HEK293 (cell line): ENCODE results near the gene SLC7A1.
A peak's percentile ranks its signal among the peaks of the same experiment; 100 is the strongest.

Experiments
- CTCF ChIA-PET: fragments of 350-600 bp; formaldehyde crosslinking; extraction: SDS; loops from one replicate; lab custom pipeline; 2021; ENCODE audit warnings: antibody characterized with exemption; lab: Yijun Ruan, JAX
- POLR2A ChIA-PET: fragments of 300-600 bp; formaldehyde crosslinking; extraction: SDS; loops from one replicate; lab custom pipeline; 2020; ENCODE audit warnings: antibody characterized with exemption, inconsistent platforms; lab: Yijun Ruan, JAX
- H3K27ac ChIP-seq: fragments of 200-500 bp; sonication (Bioruptor generic); 2 replicates; pipeline ENCODE4 v1.5.1; 2014; ENCODE audit warnings: low read depth, low read length, control low read depth, inconsistent platforms; ENCODE audit errors: extremely low read depth
- H3K36me3 ChIP-seq, 2 experiments: fragments of 200-500 bp in 1 of 2; sonication (Bioruptor generic) in 1 of 2; 1 replicate in 1 of 2; 2 replicates in 1 of 2; pipeline ENCODE4 v1.5.1; 2014 to 2017; ENCODE audit warnings: inconsistent platforms in 2 of 2, low read length in 2 of 2; ENCODE audit not compliant: control insufficient read depth in 2 of 2, insufficient read depth in 1 of 2
- H3K4me1 ChIP-seq: fragments of 200-500 bp; sonication (Bioruptor generic); 2 replicates; pipeline ENCODE4 v1.5.1; 2014; ENCODE audit warnings: mild to moderate bottlenecking, low read length, inconsistent platforms; ENCODE audit not compliant: control insufficient read depth, insufficient read depth
- H3K4me3 ChIP-seq: 2 replicates; pipeline ENCODE4 v1.5.1; 2011; ENCODE audit warnings: low read depth, mild to moderate bottlenecking, control low read depth, low read length, moderate library complexity
- H3K9me3 ChIP-seq: fragments of 200-500 bp; sonication (Bioruptor generic); 2 replicates; pipeline ENCODE4 v1.5.1; 2014; ENCODE audit warnings: low read depth, low read length, inconsistent platforms; ENCODE audit not compliant: control insufficient read depth, insufficient read depth
- BCL11A ChIP-seq: fragments of 450-650 bp; formaldehyde crosslinking; IDR thresholded peaks from 2 replicates; pipeline ENCODE4 v1.5.1; 2016; ENCODE audit warnings: low read depth, missing biosample characterization, missing genetic modification characterization
- EGR2 ChIP-seq: fragments of 450-650 bp; formaldehyde crosslinking; IDR thresholded peaks from 2 replicates; pipeline ENCODE4 v1.5.1; 2016; ENCODE audit warnings: low read depth, missing biosample characterization, missing genetic modification characterization
- SALL2 ChIP-seq: fragments of 450-650 bp; formaldehyde crosslinking; IDR thresholded peaks from 2 replicates; pipeline ENCODE4 v1.5.0; 2017; ENCODE audit warnings: missing biosample characterization, mild to moderate bottlenecking, missing genetic modification characterization, borderline replicate concordance
- SP7 ChIP-seq: fragments of 450-650 bp; formaldehyde crosslinking; IDR thresholded peaks from 2 replicates; pipeline ENCODE4 v1.5.1; 2016; ENCODE audit warnings: missing biosample characterization, missing genetic modification characterization
- ZBTB48 ChIP-seq: fragments of 450-650 bp; formaldehyde crosslinking; IDR thresholded peaks from 2 replicates; pipeline ENCODE4 v1.5.1; 2016; ENCODE audit warnings: missing biosample characterization, missing genetic modification characterization
- ZFHX2 ChIP-seq: fragments of 450-650 bp; formaldehyde crosslinking; conservative IDR thresholded peaks from 2 replicates; pipeline ENCODE4 v1.5.1; 2016; ENCODE audit warnings: missing biosample characterization, missing genetic modification characterization
- ZNF10 ChIP-seq: fragments of 450-650 bp; formaldehyde crosslinking; IDR thresholded peaks from 2 replicates; pipeline ENCODE4 v1.5.1; 2017; ENCODE audit warnings: missing biosample characterization, missing genetic modification characterization
- ZNF132 ChIP-seq: fragments of 450-650 bp; formaldehyde crosslinking; IDR thresholded peaks from 2 replicates; pipeline ENCODE4 v1.5.1; 2017; ENCODE audit warnings: missing biosample characterization, missing genetic modification characterization, borderline replicate concordance
- ZNF155 ChIP-seq: fragments of 450-650 bp; formaldehyde crosslinking; IDR thresholded peaks from 2 replicates; pipeline ENCODE4 v1.5.1; 2016; ENCODE audit warnings: missing biosample characterization, missing genetic modification characterization
- ZNF223 ChIP-seq: fragments of 450-650 bp; formaldehyde crosslinking; IDR thresholded peaks from 2 replicates; pipeline ENCODE4 v1.5.1; 2016; ENCODE audit warnings: missing biosample characterization, missing genetic modification characterization
- ZNF514 ChIP-seq: fragments of 450-650 bp; formaldehyde crosslinking; IDR thresholded peaks from 2 replicates; pipeline ENCODE4 v1.5.1; 2016; ENCODE audit warnings: missing biosample characterization, missing genetic modification characterization
- ZNF549 ChIP-seq: fragments of 450-650 bp; IDR thresholded peaks from 2 replicates; pipeline ENCODE4 v1.5.1; 2018; ENCODE audit warnings: missing biosample characterization, missing genetic modification characterization, mild to moderate bottlenecking, inconsistent platforms, moderate library complexity
- ZNF626 ChIP-seq: fragments of 450-650 bp; sonication (Bioruptor Pico); formaldehyde crosslinking; IDR thresholded peaks from 2 replicates; pipeline ENCODE4 v1.5.1; 2018; ENCODE audit warnings: missing biosample characterization, missing genetic modification characterization, inconsistent platforms
- TF ChIP-seq, protein P1 (sequence below): fragments of 450-650 bp; formaldehyde crosslinking; IDR thresholded peaks from 2 replicates; pipeline ENCODE4 v1.5.1; 2016; ENCODE audit warnings: missing biosample characterization, missing genetic modification characterization
- TF ChIP-seq, protein P2 (sequence below): fragments of 450-650 bp; formaldehyde crosslinking; IDR thresholded peaks from 2 replicates; pipeline ENCODE4 v1.5.1; 2017; ENCODE audit warnings: missing biosample characterization, missing genetic modification characterization

The SLC7A1 gene

DNA sequence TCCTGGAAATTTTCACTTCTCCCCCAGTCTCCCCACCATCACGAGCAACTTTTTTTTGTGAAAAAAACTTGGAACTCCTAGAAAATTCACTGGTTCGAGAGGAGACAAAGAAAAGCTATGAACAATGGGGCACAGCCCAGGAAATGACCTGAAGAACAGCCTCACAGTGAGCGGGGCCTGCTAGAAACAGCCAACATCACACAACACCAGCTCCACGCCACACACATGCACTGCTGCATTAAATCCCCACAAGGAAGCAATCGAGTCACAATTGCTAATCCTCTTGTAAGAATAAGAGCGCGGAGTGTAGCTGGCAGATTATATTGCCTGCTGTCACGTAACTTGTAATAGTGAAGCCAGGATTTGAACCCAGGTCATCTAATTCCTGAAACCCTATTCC lies 48.8 kb downstream of the SLC7A1 start (continued):
- TF ChIP-seq, protein P1, sequence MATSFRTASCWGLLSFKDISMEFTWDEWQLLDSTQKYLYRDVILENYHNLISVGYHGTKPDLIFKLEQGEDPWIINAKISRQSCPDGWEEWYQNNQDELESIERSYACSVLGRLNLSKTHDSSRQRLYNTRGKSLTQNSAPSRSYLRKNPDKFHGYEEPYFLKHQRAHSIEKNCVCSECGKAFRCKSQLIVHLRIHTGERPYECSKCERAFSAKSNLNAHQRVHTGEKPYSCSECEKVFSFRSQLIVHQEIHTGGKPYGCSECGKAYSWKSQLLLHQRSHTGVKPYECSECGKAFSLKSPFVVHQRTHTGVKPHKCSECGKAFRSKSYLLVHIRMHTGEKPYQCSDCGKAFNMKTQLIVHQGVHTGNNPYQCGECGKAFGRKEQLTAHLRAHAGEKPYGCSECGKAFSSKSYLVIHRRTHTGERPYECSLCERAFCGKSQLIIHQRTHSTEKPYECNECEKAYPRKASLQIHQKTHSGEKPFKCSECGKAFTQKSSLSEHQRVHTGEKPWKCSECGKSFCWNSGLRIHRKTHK: no peak

DNA sequence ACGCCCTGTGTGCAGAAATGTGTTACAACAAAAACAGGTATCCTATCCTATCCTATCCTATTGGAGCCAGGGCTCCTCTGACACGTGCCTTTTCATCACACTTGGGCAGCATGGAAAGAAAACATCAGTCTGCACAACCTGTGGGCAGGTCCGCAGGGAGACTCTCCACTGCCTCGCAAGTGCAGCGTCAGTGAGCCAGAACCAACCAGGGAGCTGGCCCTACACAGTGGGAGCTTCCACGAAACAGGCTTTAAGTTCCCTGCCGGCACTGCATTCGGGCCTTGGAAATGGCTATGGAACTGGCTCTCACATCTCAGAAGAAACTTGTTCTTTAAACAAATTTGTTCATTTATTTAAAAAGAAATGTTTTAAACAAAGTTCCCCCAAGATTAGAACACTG lies 49.5 kb downstream of the SLC7A1 start:
- ChIA-PET POLR2A (no interaction called here), CTCF (interaction anchor here (0.7 to 1.7 kb wide), 2 partner anchors 19 to 705 kb away, joined by 3 to 4 read pairs; no protein-coding TSS in a partner anchor)
- no peak overlapping the region for H3K27ac ChIP-seq
- H3K9me3 ChIP-seq: no peaks in the 10 kb centered on the region
- H3K36me3 ChIP-seq: peaks cover 0 to 27% of the 10 kb centered on the region in 2 experiments; a peak in 2 of 3 replicates
- no peak for TF ChIP-seq ZNF223 (tag by site-specific recombination)
- no peak for TF ChIP-seq ZNF549 (tag by site-specific recombination)
- TF ChIP-seq ZNF10 (tag by site-specific recombination): no peak
- TF ChIP-seq ZNF514 (tag by site-specific recombination): no peak
- TF ChIP-seq ZNF626 (tag by site-specific recombination): no peak
- no peak for TF ChIP-seq ZNF132 (tag by site-specific recombination)
- no peak for TF ChIP-seq SALL2 (tag by site-specific recombination)
- TF ChIP-seq ZNF155 (tag by site-specific recombination): no peak
- peaks cover 5% of the 10 kb centered on the region for H3K4me1 ChIP-seq
- no peak overlapping the region for H3K4me3 ChIP-seq

DNA sequence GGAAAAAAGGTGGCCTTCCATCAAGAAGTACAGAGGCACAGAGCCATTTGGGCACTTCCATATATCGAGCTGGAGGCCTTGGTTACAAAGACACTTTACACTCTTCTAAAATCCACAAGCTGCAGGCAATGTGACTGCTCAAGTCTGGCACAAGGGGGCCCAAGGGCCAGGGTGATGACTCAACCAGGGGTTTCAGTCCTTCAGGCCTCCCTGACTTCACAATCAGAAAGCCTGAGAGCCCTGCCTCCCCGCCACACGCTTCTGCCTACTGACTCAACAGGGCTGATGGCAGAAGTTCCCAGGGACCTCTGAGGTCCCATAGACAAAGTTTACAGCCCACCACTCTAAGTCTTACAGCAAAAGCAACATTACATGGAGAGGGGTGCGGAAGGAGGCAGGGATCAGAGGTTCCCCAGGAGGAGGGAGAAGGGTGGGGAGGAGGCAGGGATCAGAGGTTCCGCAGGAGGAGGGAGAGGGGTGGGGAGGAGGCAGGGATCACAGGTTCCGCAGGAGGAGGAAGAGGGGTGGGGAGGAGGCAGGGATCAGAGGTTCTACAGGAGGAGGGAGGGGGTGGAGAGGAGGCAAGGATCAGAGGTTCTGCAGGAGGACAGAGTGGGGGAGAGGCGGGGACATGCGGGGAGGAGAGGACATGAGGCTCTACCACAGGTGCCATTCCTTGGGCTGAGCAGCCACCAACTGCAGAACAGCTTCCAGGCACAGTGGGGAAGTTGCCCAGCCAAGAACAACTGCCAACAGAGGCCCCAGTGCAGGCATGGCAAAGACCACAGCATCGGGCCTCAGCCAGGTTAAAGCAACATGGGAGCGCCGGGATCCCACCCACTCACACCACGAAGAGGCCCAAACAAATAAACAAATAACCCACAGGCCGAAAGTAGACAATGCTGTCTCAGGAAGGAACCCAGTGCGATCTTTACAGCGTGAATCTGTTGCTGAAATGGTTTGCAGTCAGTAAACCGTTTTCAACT lies 52.0 kb downstream of the SLC7A1 start:
- Histone ChIP-seq H3K9me3 (no peaks in the 10 kb centered on the region), H3K36me3 (peaks cover 0 to 18% of the 10 kb centered on the region in 2 experiments; a peak in 1 of 3 replicates), H3K4me3 (no peak overlapping the region), H3K4me1 (no peaks in the 10 kb centered on the region; the same call in 1 of the 2 replicates)
- ChIA-PET CTCF (interaction anchor here (1.3 kb wide), 1 partner anchor 164 kb away, joined by 3 read pairs; no protein-coding TSS in a partner anchor), POLR2A (no interaction called here)
- TF ChIP-seq SP7 (0 out of 2 replicates have a peak, but pooled peaks have one; percentile 18), ZBTB48 (tag by site-specific recombination) (no peak), ZFHX2 (tag by site-specific recombination) (peak; percentile 25; the same call in 1 of the 2 replicates), BCL11A (tag by site-specific recombination) (no peak), EGR2 (tag by site-specific recombination) (peak; percentile 64)
- TF ChIP-seq, protein P2, sequence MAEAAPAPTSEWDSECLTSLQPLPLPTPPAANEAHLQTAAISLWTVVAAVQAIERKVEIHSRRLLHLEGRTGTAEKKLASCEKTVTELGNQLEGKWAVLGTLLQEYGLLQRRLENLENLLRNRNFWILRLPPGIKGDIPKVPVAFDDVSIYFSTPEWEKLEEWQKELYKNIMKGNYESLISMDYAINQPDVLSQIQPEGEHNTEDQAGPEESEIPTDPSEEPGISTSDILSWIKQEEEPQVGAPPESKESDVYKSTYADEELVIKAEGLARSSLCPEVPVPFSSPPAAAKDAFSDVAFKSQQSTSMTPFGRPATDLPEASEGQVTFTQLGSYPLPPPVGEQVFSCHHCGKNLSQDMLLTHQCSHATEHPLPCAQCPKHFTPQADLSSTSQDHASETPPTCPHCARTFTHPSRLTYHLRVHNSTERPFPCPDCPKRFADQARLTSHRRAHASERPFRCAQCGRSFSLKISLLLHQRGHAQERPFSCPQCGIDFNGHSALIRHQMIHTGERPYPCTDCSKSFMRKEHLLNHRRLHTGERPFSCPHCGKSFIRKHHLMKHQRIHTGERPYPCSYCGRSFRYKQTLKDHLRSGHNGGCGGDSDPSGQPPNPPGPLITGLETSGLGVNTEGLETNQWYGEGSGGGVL (tag by site-specific recombination): peak; percentile 24; the same call in 1 of the 2 replicates
- TF ChIP-seq, all 188 proteins: peak for 4
- H3K27ac ChIP-seq: no peak overlapping the region
